ENCODE measurements around the gene CNTN5. TPM values are rescaled to one million over a fixed set of nuclear protein-coding genes. Genes with fewer than 3 reads are reported as not detected.
"Not testable (repeated sequence)": the region's sequence is repeated elsewhere in the genome, so short reads cannot be mapped to it uniquely, and the experiment has no call there.

CNTN5 gene
- total RNA-seq, 1 donor from 2014 or later: 0.36 TPM

DNA sequence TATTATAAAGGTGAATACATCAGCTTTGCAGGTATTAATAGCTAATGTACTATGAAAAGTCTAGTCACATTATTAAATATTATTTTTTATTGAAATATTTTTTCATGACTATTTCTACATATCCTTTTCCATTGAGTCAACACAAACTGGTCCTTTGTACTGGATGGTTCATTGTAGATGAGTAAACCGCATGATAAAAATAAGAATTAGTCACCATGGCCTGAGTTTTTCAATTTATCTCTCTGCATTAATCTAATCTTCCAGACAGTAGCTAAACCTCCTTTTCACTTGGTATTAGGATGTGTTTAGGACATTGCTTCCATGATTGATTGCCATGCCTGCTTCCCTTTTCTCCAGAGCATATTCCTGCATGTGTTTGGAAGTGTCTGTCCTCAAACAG, 1227.0 kb downstream of the CNTN5 start:
- intact Hi-C loops (cut with micrococcal nuclease): no loop called here
- Histone ChIP-seq H3K4me3 (no peak overlapping the region), H3K4me1 (no peaks in the 10 kb centered on the region), H3K9me3 (replicated peaks) (no peaks in the 10 kb centered on the region), H3K27me3 (ENCODE audit: low read depth) (no peaks in the 10 kb centered on the region), H3K27ac (replicated peaks) (no peak overlapping the region), H3K36me3 (no peaks in the 10 kb centered on the region)
- TF ChIP-seq, protein P1, sequence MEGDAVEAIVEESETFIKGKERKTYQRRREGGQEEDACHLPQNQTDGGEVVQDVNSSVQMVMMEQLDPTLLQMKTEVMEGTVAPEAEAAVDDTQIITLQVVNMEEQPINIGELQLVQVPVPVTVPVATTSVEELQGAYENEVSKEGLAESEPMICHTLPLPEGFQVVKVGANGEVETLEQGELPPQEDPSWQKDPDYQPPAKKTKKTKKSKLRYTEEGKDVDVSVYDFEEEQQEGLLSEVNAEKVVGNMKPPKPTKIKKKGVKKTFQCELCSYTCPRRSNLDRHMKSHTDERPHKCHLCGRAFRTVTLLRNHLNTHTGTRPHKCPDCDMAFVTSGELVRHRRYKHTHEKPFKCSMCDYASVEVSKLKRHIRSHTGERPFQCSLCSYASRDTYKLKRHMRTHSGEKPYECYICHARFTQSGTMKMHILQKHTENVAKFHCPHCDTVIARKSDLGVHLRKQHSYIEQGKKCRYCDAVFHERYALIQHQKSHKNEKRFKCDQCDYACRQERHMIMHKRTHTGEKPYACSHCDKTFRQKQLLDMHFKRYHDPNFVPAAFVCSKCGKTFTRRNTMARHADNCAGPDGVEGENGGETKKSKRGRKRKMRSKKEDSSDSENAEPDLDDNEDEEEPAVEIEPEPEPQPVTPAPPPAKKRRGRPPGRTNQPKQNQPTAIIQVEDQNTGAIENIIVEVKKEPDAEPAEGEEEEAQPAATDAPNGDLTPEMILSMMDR (IDR thresholded peaks at IDR 0.05; ENCODE audit: borderline replicate concordance): no peak
- DNase-seq: no peak

- H3K4me1 ChIP-seq; H3K27me3 ChIP-seq (ENCODE audit: low read depth); DNase-seq; H3K9me3 ChIP-seq (replicated peaks); intact Hi-C loops (cut with micrococcal nuclease); H3K27ac ChIP-seq (replicated peaks); H3K36me3 ChIP-seq; H3K4me3 ChIP-seq: not testable (repeated sequence)
Observed at GRCh38 chr11:100257238-100257803, 1236.6 kb downstream of the CNTN5 start.

GRCh38 chr11:100269516-100269915, 1248.8 kb downstream of the CNTN5 start:
- Histone ChIP-seq H3K4me1 (no peaks in the 10 kb centered on the region), H3K27me3 (ENCODE audit: low read depth) (no peaks in the 10 kb centered on the region), H3K36me3 (no peaks in the 10 kb centered on the region), H3K4me3 (no peak overlapping the region), H3K27ac (replicated peaks) (no peak overlapping the region), H3K9me3 (replicated peaks) (peaks cover 5% of the 10 kb centered on the region)
- no peak for DNase-seq
- TF ChIP-seq, protein P1 (IDR thresholded peaks at IDR 0.05; ENCODE audit: borderline replicate concordance): no peak
- intact Hi-C loops (cut with micrococcal nuclease): no loop called here

DNA sequence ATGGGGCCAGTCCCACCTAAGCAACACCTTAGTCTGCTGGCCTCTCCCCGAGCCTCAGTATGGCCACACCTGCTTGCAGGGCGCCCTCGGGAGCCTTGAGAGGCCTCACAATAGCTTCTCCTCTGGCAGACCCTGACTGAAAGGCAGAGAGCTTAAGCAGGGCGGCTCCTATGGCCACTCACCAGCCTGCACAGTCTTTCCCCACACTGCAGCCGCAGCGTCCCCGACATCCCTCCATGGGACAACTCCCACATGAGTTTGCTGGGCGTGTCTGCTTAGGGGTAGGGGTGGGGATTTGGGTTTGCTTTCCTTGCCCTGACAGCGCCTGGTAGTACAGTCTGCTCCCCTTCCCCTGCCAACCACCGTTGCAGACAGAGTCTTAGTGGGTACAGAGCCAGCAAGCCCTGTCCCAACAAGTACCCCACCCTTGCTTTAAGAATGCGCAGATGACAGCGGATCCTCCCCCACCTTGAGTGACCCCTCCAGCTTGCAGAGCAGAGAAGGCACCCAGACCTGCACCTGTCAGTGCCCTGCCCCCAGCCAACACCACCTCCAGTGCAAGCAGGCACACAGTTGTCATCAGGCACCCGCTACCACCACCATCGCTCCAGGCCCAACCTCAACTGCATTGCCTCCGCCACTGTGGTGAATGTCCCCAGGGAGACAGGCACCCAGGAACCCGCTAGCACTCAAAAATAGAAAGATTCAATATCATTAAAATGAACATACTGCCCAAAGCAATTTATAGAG, 1252.5 kb downstream of the CNTN5 start:
- intact Hi-C loops (cut with micrococcal nuclease): no loop called here
- Histone ChIP-seq H3K9me3 (replicated peaks) (peaks cover 9% of the 10 kb centered on the region), H3K27me3 (ENCODE audit: low read depth) (no peaks in the 10 kb centered on the region), H3K27ac (replicated peaks) (no peak overlapping the region), H3K4me1 (no peaks in the 10 kb centered on the region), H3K36me3 (no peaks in the 10 kb centered on the region), H3K4me3 (no peak overlapping the region)
- DNase-seq: no peak
- TF ChIP-seq, protein P1 (IDR thresholded peaks at IDR 0.05; ENCODE audit: borderline replicate concordance): no peak

DNA sequence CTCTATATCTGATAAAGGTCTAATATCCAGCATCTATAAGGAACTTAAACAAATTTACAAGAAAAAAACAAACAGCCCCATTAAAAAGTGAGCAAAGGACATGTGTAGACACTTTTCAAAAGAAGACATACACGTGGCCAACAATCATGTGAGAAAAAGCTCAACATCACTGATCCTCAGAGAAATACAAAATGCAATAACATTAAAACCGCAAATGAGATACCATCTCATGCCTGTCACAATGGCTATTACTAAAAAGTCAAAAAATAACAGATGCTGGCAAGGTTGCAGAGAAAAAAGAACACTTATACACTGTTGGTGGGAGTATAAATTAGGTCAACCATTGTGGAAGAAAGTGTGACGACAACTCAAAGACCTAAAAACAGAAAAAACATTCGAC, 1253.7 kb downstream of the CNTN5 start:
- intact Hi-C loops (cut with micrococcal nuclease); H3K27me3 ChIP-seq (ENCODE audit: low read depth); DNase-seq; H3K36me3 ChIP-seq; H3K27ac ChIP-seq (replicated peaks); H3K4me1 ChIP-seq; H3K4me3 ChIP-seq: not testable (repeated sequence)
- H3K9me3 ChIP-seq (replicated peaks): peaks cover 11% of the 10 kb centered on the region

DNA sequence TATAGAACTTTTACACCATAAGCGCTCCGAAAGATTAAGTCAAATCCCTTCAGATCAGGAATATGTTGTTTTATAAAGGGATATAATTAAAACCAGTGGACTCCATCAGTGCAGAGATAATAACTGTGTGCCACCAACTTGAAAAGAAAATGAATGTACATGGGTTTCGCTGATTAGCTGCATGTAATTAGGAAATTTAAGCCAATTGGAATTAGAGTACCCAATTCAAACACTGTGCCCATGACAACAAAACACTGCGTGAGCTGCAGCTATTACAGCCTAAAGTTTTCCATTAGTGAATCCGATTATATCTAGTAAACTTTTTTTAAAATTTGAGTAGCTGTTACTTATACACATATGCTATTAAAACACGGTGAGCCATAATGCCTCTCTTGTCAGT, 1274.0 kb downstream of the CNTN5 start:
- no peak overlapping the region for H3K27ac ChIP-seq (replicated peaks)

More for the DNA sequence above, 1274.0 kb downstream of the CNTN5 start:
- TF ChIP-seq, protein P1 (IDR thresholded peaks at IDR 0.05; ENCODE audit: borderline replicate concordance): no peak
- intact Hi-C loops (cut with micrococcal nuclease): no loop called here
- no peaks in the 10 kb centered on the region for H3K27me3 ChIP-seq (ENCODE audit: low read depth)
- H3K4me1 ChIP-seq: no peaks in the 10 kb centered on the region
- DNase-seq: no peak
- H3K36me3 ChIP-seq: no peaks in the 10 kb centered on the region
- H3K9me3 ChIP-seq (replicated peaks): no peaks in the 10 kb centered on the region
- no peak overlapping the region for H3K4me3 ChIP-seq
